HG02610 (cell line): ENCODE results near the gene ALDH7A1.
"Not testable (repeated sequence)": the region's sequence is repeated elsewhere in the genome, so short reads cannot be mapped to it uniquely, and the experiment has no call there.

Experiments
- ATAC-seq: cut with Tn5 transposase; IDR thresholded peaks from one replicate; pipeline ENCODE4 v1.9.1; 2021; ENCODE audit warnings: mild to moderate bottlenecking, moderate library complexity; ENCODE audit not compliant: unreplicated experiment

Gene ALDH7A1

GRCh38 chr5:126597156-126597555 is 2.1 kb upstream of the ALDH7A1 start:
- ATAC-seq, result no peak

DNA sequence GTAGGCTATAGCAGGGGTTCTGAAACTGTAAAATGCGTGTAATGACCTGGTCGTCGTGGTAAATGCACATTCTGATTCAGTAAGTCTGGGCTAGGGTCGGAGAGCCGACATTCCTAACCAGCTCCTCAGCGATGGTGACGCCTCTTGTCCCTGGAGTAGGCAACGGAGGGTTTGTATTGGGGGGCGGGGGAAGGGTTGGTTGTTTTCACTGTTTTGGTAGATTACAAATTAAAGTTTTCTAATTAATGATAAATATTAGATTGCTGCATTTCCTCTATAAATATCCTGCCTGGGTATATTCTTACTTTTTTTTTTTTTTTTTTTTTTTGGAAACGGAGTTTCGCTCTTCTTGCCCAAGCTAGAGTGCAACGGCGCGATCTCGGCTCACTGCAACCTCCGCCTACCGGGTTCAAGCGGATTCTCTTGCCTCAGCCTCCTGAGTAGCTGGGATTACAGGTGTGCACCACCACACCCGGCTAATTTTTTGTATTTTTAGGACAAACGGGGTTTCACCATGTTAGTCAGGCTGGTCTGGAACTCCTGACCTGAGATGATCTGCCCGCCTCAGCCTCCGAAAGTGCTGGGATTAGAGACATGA is 566 bp upstream of the ALDH7A1 start:
- ATAC-seq, result peak; percentile 19

GRCh38 chr5:126591549-126591948 is 3.5 kb downstream of the ALDH7A1 start:
- no peak for ATAC-seq

DNA sequence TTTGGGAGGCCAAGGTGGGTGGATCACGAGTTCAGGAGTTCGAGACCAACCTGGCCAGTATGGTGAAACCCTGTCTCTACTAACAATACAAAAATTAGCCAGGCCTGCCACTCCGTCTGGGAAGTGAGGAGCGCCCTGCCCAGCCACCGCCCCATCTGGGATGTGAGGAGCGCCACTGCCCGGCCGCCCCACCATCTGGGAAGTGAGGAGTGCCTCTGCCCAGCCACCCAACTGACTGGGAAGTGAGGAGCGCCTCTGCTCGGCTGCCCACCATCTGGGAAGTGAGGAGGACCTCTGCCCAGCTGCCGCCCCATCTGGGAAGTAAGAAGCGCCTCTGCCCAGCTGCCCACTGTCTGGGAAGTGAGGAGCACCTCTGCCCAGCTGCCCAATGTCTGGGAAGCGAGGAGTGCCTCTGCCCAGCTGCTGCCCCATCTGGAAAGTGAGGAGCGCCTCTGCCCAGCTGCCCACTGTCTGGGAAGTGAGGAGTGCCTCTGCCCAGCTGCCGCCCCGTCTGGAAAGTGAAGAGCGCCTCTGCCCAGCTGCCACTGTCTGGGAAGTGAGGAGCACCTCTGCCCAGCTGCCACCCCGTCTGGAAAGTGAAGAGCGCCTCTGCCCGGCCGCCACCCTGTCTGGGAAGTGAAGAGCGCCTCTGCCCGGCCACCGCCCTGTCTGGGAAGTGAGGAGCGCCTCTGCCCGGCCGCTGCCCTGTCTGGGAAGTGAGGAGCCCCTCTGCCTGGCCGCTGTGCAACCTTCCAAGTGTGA is 5.3 kb downstream of the ALDH7A1 start:
- ATAC-seq, result no peak

DNA sequence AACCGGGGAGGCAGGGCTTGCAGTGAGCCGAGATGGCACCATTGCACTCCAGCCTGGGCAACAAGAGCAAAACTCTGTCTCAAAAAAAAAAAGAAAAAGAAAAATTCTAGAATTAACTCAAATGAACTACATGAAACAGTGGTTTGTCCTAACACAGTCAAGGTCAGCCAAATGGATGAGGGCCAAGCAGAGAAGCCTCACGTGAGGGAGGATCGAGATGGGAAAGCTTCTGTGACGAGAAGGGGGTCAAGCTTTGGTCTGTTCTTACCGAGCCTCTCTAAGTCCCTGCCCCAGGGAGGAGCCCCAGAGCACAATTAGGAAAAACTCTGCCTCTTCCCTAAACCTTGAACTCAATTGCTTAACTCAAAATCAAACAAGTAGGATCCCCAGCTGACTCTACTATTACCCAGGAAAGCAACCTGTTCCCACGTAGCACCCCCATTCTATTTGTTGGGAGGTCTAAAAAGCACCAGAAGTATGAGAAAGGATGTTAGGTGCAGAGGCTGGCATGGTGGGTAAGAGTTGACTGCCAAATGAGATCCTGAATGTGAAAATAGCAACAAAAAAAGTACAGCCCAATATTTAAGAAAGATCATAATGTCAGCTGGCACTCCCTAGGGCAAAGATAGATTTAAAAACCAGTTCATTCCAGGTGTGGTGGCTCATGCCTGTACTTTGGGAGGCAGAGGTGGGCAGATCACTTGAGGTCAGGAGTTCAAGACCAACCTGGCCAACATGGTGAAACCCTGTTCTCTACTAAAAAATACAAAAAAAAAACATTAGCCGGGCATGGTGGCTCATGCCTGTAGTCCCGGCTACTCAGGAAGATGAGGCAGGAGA is 7.2 kb downstream of the ALDH7A1 start:
- no peak for ATAC-seq

DNA sequence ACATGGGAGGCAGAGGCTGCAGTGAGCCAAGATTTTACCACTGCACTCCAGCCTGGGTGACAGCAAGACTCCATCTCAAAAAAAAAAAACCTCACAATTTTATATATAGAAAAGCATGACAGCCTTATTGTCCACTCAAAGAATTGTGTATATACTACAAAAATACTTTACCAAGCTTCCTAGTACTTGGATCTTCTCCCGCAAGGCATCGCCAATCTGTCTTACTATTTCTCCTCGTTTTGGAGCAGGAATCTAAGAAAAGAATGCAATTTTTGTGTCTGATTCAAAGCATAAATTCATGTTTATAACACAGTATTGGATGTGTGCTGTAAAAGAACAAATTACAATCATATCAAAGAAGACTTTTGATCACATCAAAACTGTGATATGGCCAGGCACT is 11.3 kb downstream of the ALDH7A1 start:
- ATAC-seq, result no peak

- no peak for ATAC-seq
Observed at GRCh38 chr5:126579716-126580115, 15.3 kb downstream of the ALDH7A1 start.

GRCh38 chr5:126577415-126577814 is 17.6 kb downstream of the ALDH7A1 start:
- no peak for ATAC-seq

DNA sequence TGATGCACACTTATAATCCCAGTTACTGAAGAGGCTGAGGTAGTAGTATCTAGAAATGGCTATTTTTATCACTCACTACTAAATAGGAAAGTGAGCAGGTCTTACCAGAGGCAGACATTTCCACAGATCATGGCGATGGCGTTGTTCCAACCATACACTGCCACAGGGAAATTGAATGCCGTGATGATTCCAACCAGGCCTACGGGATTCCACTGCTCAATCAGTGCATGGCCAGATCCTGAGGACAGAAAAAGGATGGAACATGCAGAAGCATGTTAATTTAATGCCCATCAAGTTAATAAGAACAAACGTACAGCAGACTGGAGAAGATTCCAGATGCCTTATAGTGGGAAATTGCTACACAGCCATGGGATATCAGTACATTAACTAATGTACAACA is 18.0 kb downstream of the ALDH7A1 start:
- no peak for ATAC-seq

DNA sequence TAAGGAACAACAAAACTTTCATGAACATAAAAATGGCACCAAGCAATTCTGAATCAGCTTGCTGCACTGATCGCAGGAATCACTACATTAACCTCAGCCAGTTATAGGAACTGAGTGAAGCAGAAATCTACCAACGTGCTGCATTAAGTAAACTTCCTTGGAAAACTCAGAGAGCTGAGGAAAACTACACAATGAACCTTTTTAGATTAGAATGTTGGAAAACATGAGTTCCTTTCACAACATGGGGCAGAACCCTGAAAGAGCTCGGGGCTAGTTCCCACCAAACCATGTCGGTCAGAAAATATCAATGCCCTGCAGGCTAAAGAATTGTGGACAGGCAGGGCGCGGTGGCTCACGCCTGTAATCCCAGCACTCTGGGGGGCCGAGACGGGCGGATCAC is 19.4 kb downstream of the ALDH7A1 start:
- ATAC-seq, result no peak

- no peak for ATAC-seq
Observed at GRCh38 chr5:126568206-126568755, 26.7 kb downstream of the ALDH7A1 start.

DNA sequence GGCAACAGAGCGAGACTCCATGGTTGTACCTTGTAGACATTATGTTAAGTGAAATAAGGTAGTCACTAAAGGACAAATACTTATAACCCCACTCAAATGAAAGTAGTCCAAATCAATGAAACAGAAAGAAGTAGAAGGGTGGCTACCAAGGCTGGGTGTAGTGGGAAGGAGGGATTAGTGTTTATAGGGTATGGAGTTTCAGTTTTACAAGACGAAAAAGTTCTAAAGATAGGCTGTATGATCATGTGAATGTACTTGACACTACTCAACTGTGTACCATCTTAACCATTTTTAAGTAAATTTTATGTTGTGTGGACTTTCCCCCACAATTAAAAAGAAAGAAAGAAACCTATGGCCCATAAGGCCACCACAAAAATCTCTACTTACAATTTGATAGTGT is 32.2 kb downstream of the ALDH7A1 start:
- peak; percentile 100 for ATAC-seq

GRCh38 chr5:126561908-126562307 is 33.1 kb downstream of the ALDH7A1 start:
- ATAC-seq, result no peak

DNA sequence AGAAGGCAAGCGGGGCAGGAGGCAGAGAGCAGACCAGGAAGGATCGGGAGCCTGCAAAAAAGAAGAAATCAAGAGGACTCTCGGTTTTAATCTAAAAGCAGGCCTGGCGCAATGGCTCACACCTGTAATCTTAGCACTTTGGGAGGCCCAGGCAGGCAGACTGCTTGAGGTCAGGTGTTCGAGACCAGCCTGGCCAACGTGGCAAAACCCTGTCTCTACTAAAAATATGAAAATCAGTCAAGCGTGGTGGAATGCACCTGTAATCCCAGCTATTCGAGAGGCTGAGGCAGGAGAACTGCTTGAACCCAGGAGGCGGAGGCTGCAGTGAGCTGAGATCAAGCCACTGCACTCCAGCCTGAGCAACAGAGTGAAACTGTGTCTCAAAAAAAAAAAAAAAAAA is 39.9 kb downstream of the ALDH7A1 start:
- not testable (repeated sequence) for ATAC-seq

GRCh38 chr5:126552614-126553013 is 42.4 kb downstream of the ALDH7A1 start:
- ATAC-seq, result no peak

GRCh38 chr5:126544087-126544740 is 50.8 kb downstream of the ALDH7A1 start:
- peak; percentile 60 for ATAC-seq

DNA sequence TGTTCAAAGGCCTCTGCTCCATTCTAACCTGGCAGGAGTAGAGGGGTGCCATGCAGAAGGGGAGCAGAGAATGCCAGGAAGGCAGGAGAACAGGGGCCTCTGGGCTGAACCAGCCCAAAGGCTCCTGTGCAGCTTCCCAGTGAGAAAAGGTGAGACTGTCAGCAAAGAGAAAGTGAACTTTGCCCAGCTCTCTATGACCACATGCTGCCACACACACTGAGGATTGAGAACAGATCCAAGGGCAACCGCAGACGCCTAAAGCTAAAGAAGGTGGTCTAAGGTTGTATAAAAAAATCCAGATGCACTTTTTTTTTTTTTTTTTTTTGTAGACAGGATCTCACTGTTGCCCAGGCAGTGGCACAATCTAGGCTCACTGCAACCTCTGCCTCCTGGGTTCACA is 51.4 kb downstream of the ALDH7A1 start:
- ATAC-seq, result no peak

DNA sequence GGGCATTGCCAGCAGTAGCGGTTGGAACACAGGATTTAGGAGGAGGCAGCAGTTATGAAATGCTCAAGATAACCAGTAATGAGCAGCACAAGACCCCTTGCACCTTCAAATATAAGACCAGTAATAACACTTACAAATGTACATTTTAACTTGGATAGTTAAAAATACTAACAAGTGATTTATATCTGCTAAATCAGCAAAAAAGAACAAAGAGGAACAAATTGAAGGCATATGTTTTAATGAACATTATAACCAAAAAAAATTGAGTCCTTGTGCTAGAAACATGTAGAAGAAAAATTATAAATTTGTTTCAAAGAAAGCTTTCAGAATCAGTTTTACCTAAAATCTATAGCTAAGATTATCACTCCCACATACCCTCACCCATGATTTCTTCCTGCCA is 52.0 kb downstream of the ALDH7A1 start:
- ATAC-seq, result no peak

DNA sequence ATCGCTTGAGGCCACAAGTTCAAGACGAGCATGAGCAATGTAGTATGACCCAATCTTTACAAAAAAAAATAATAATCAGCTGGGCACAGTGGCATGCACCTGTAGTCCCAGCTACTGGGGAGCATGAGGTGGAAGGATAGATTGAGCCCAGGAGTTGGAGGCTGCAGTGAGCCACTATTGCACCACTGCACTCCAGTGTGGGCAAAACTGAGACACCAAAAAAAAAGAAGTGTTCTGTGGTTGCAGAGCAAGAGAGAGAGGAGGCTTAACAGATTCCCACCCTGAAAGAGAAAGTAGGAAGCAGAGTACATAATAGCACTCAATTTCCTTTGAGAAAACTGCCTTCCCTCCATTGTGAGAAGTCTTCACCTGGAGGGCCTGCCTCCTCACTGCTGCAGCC is 52.6 kb downstream of the ALDH7A1 start:
- no peak for ATAC-seq

DNA sequence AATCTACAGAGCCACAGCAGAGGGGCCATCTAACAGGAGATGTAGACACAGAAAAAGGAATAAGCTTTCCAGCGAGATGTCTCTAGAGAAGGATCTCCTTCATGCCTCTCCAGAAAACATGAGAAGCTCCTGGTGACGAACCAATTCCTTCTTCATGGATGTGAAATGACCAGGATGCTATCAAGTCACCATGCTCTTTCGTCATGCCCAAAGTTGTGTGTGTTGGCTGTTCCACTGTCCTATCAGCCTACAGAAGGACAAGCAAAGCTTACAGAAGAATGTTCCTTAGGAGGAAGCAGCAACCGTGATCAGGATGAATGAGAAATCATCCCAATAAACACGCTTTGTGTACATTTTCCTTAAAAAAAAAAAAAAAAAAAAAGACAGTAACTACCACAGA is 54.4 kb downstream of the ALDH7A1 start:
- ATAC-seq, result no peak

- ATAC-seq, result no peak
Observed at GRCh38 chr5:126538579-126538978, 56.4 kb downstream of the ALDH7A1 start.
